ENCODE data around the gene FBXW9. TPM values are rescaled to one million over a fixed set of nuclear protein-coding genes. Genes with fewer than 3 reads are reported as not detected.

The FBXW9 gene
- total RNA-seq, 1 experiment from 2014 or later = 21.0 TPM

DNA sequence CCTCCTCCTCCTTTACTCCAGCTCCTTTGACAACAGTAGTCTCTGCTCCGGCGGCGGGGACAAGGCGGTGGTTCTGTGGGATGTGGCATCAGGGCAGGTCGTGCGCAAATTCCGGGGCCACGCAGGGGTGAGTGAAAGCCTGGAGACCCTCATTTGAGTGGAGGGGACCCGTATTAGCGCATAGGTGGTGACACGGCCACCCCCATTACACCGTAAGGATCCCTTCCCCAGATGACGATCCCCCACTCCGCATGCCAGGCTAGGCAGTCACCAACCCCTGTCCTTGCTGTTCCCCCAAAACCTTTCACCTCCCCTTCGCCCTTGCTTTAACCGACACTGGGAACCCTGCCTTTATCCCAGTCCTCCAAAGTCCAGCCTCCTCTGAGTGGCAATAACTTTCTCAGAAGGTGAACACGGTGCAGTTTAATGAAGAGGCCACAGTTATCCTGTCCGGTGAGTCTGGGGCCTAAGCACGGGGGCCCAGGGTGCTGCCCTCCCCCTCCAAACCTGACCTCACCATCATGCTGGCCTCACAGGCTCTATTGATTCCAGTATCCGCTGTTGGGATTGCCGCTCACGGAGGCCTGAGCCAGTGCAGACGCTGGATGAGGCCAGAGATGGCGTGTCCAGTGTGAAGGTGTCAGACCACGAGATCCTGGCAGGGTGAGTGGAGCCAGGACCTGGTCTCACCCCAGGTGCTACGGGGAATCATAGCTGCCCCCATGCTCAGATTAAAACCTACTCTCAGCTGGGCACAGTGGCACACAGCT, 26.1 kb downstream of the FBXW9 start:
- H3K79me2 ChIP-seq (ENCODE audit: low read depth) = peaks cover 39% of the 10 kb centered on the region
- H3K9me3 ChIP-seq (ENCODE audit: insufficient read depth, low read depth) = no peaks in the 10 kb centered on the region
- H4K20me1 ChIP-seq (ENCODE audit: insufficient read depth) = no peaks in the 10 kb centered on the region
- peaks cover 29% of the 10 kb centered on the region for H3K4me1 ChIP-seq (replicated peaks; ENCODE audit: insufficient read depth)
- peak overlapping the region; percentile 69 for H3K4me3 ChIP-seq
- DNase-seq = no peak
- ChIA-PET CTCF (no interaction called here), POLR2A (ENCODE audit: unreplicated experiment) (interaction anchor here (0.7 kb wide), 1 partner anchor 337 kb away, joined by 3 read pairs; the partner anchor contains the start of gene ZNF563)
- H3K4me2 ChIP-seq = peak overlapping the region; percentile 81
- H3K27ac ChIP-seq = peak overlapping the region; percentile 81
- intact Hi-C loops (cut with micrococcal nuclease; ENCODE audit: unreplicated experiment) = no loop called here
- no peak for TF ChIP-seq CTCF (conservative IDR thresholded peaks at IDR 0.05)
- no peak for TF ChIP-seq EZH2 (IDR thresholded peaks at IDR 0.05; ENCODE audit: low read depth)
- peaks cover 7% of the 10 kb centered on the region for H3K36me3 ChIP-seq (ENCODE audit: low read depth)
- peaks cover 35% of the 10 kb centered on the region for H3F3A ChIP-seq (ENCODE audit: insufficient read depth, low read depth)
- no peaks in the 10 kb centered on the region for H3K9me2 ChIP-seq (ENCODE audit: insufficient read depth)
- BruUV-seq (replicated peaks) = no TSS peak
- H2AFZ ChIP-seq = peak overlapping the region; percentile 89
- H3K27me3 ChIP-seq (ENCODE audit: insufficient read depth, low read depth) = no peaks in the 10 kb centered on the region

GRCh38 chr19:12669270-12670158, 26.9 kb downstream of the FBXW9 start:
- ChIA-PET CTCF (no interaction called here), POLR2A (ENCODE audit: unreplicated experiment) (interaction anchor here (0.7 kb wide), 1 partner anchor 336 kb away, joined by 3 read pairs; the partner anchor contains the start of gene ZNF563)
- Histone ChIP-seq H3K4me3 (peak overlapping the region; percentile 69), H3K9me3 (ENCODE audit: insufficient read depth, low read depth) (no peaks in the 10 kb centered on the region), H3K4me2 (peak overlapping the region; percentile 81), H3K9me2 (ENCODE audit: insufficient read depth) (no peaks in the 10 kb centered on the region), H3K27ac (peak overlapping the region; percentile 81), H4K20me1 (ENCODE audit: insufficient read depth) (no peaks in the 10 kb centered on the region), H3K36me3 (ENCODE audit: low read depth) (peaks cover 4% of the 10 kb centered on the region; the same call in 1 of the 2 replicates), H2AFZ (peak overlapping the region; percentile 89), H3K4me1 (replicated peaks; ENCODE audit: insufficient read depth) (peaks cover 29% of the 10 kb centered on the region), H3K27me3 (ENCODE audit: insufficient read depth, low read depth) (no peaks in the 10 kb centered on the region), H3F3A (ENCODE audit: insufficient read depth, low read depth) (peaks cover 32% of the 10 kb centered on the region), H3K79me2 (ENCODE audit: low read depth) (peaks cover 39% of the 10 kb centered on the region)
- DNase-seq = peak; percentile 71 to 73
- TSS peak; percentile 31 for BruUV-seq (replicated peaks)
- TF ChIP-seq EZH2 (IDR thresholded peaks at IDR 0.05; ENCODE audit: low read depth) (no peak), CTCF (conservative IDR thresholded peaks at IDR 0.05) (0 out of 2 replicates have a peak, but pooled peaks have one; percentile 27)
- intact Hi-C loops (cut with micrococcal nuclease; ENCODE audit: unreplicated experiment) = loop anchor here (2.0 to 10.0 kb wide), 3 partner anchors 615 to 747 kb away; partner anchors contain the start of genes ZNF763 and ZNF878

- DNase-seq = peak; percentile 56 to 60
- Histone ChIP-seq H3K27me3 (ENCODE audit: insufficient read depth, low read depth) (no peaks in the 10 kb centered on the region), H3F3A (ENCODE audit: insufficient read depth, low read depth) (peaks cover 32% of the 10 kb centered on the region), H3K9me2 (ENCODE audit: insufficient read depth) (no peaks in the 10 kb centered on the region), H3K4me2 (peak overlapping the region; percentile 81), H3K4me3 (peak overlapping the region; percentile 69), H3K79me2 (ENCODE audit: low read depth) (peaks cover 39% of the 10 kb centered on the region), H2AFZ (peak overlapping the region; percentile 89), H3K36me3 (ENCODE audit: low read depth) (peaks cover 4% of the 10 kb centered on the region; the same call in 1 of the 2 replicates), H3K4me1 (replicated peaks; ENCODE audit: insufficient read depth) (peaks cover 29% of the 10 kb centered on the region), H3K27ac (peak overlapping the region; percentile 81), H4K20me1 (ENCODE audit: insufficient read depth) (no peaks in the 10 kb centered on the region), H3K9me3 (ENCODE audit: insufficient read depth, low read depth) (no peaks in the 10 kb centered on the region)
- TF ChIP-seq CTCF (conservative IDR thresholded peaks at IDR 0.05) (no peak), EZH2 (IDR thresholded peaks at IDR 0.05; ENCODE audit: low read depth) (no peak)
- no TSS peak for BruUV-seq (replicated peaks)
- ChIA-PET POLR2A (ENCODE audit: unreplicated experiment) (no interaction called here), CTCF (interaction anchor here (0.5 kb wide), 1 partner anchor 182 kb away, joined by 10 read pairs; no protein-coding TSS in a partner anchor)
- intact Hi-C loops (cut with micrococcal nuclease; ENCODE audit: unreplicated experiment) = loop anchor here (2.0 to 10.0 kb wide), 3 partner anchors 614 to 747 kb away; partner anchors contain the start of genes ZNF763 and ZNF878
Observed at GRCh38 chr19:12668932-12669269, 27.5 kb downstream of the FBXW9 start.
